ENCODE data around the gene GSDMA. TPM values are rescaled to one million over a fixed set of nuclear protein-coding genes. Genes with fewer than 3 reads are reported as not detected.
A peak's percentile ranks its signal among the peaks of the same experiment; 100 is the strongest.

GSDMA gene
- total RNA-seq, 4 donors from 2014 or later: 0.20 TPM; not detected in 3

DNA sequence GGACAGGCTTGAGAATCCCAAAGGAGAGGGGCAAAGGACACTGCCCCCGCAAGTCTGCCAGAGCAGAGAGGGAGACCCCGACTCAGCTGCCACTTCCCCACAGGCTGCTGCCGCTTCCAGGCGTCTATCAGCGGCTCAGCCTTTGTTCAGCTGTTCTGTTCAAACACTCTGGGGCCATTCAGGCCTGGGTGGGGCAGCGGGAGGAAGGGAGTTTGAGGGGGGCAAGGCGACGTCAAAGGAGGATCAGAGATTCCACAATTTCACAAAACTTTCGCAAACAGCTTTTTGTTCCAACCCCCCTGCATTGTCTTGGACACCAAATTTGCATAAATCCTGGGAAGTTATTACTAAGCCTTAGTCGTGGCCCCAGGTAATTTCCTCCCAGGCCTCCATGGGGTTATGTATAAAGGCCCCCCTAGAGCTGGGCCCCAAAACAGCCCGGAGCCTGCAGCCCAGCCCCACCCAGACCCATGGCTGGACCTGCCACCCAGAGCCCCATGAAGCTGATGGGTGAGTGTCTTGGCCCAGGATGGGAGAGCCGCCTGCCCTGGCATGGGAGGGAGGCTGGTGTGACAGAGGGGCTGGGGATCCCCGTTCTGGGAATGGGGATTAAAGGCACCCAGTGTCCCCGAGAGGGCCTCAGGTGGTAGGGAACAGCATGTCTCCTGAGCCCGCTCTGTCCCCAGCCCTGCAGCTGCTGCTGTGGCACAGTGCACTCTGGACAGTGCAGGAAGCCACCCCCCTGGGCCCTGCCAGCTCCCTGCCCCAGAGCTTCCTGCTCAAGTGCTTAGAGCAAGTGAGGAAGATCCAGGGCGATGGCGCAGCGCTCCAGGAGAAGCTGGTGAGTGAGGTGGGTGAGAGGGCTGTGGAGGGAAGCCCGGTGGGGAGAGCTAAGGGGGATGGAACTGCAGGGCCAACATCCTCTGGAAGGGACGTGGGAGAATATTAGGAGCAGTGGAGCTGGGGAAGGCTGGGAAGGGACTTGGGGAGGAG is 52.5 kb downstream of the GSDMA start, which contains the start of gene CSF3:
Gene CSF3 (plus strand): TSS at position 436 of the 993 bp plus-strand sequence. CDS start 35 bp downstream, at position 471.
- 60% methylated on average over 19 to 20 of the region's 20 CpGs for WGBS, 2 donors
- H3K36me3 ChIP-seq: peaks cover 0 to 18% (median 0%) of the 10 kb centered on the region in 3 donors
- no peaks in the 10 kb centered on the region for H3K27me3 ChIP-seq
- H3K27ac ChIP-seq: peak within 1 kb of the TSS in 2 of 4 donors; percentile 17 to 67
- no peak within 1 kb of the TSS for H3K4me3 ChIP-seq
- no peaks in the 10 kb centered on the region for H3K9me3 ChIP-seq
- no peak for DNase-seq (ENCODE audit: low spot score in 2 of 2)
- TF ChIP-seq POLR2A (IDR thresholded peaks at IDR 0.05): no peak
- no peak for TF ChIP-seq EP300 (IDR thresholded peaks at IDR 0.05)
- TF ChIP-seq CTCF (IDR thresholded peaks at IDR 0.05): no peak
- peaks cover 0 to 51% (median 10%) of the 10 kb centered on the region in 4 donors for H3K4me1 ChIP-seq

DNA sequence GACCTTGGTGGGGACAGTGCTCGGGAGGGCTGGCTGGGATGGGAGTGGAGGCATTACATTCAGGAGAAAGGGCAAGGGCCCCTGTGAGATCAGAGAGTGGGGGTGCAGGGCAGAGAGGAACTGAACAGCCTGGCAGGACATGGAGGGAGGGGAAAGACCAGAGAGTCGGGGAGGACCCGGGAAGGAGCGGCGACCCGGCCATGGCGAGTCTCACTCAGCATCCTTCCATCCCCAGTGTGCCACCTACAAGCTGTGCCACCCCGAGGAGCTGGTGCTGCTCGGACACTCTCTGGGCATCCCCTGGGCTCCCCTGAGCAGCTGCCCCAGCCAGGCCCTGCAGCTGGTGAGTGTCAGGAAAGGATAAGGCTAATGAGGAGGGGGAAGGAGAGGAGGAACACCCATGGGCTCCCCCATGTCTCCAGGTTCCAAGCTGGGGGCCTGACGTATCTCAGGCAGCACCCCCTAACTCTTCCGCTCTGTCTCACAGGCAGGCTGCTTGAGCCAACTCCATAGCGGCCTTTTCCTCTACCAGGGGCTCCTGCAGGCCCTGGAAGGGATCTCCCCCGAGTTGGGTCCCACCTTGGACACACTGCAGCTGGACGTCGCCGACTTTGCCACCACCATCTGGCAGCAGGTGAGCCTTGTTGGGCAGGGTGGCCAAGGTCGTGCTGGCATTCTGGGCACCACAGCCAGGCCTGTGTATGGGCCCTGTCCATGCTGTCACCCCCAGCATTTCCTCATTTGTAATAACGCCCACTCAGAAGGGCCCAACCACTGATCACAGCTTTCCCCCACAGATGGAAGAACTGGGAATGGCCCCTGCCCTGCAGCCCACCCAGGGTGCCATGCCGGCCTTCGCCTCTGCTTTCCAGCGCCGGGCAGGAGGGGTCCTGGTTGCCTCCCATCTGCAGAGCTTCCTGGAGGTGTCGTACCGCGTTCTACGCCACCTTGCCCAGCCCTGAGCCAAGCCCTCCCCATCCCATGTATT is 53.5 kb downstream of the GSDMA start:
- Histone ChIP-seq H3K36me3 (peaks cover 0 to 28% (median 0%) of the 10 kb centered on the region in 3 donors), H3K27ac (peak overlapping the region in 2 of 4 donors; percentile 17 to 67), H3K4me1 (peaks cover 0 to 61% (median 10%) of the 10 kb centered on the region in 4 donors), H3K4me3 (no peak overlapping the region), H3K9me3 (no peaks in the 10 kb centered on the region), H3K27me3 (no peaks in the 10 kb centered on the region)
- TF ChIP-seq EP300 (IDR thresholded peaks at IDR 0.05) (no peak), CTCF (IDR thresholded peaks at IDR 0.05) (no peak), POLR2A (IDR thresholded peaks at IDR 0.05) (no peak)
- 67 to 70% methylated on average over 26 of the region's 26 CpGs for whole genome bisulfite sequencing, 2 donors
- no peak for DNase-seq (ENCODE audit: low spot score in 2 of 2)

DNA sequence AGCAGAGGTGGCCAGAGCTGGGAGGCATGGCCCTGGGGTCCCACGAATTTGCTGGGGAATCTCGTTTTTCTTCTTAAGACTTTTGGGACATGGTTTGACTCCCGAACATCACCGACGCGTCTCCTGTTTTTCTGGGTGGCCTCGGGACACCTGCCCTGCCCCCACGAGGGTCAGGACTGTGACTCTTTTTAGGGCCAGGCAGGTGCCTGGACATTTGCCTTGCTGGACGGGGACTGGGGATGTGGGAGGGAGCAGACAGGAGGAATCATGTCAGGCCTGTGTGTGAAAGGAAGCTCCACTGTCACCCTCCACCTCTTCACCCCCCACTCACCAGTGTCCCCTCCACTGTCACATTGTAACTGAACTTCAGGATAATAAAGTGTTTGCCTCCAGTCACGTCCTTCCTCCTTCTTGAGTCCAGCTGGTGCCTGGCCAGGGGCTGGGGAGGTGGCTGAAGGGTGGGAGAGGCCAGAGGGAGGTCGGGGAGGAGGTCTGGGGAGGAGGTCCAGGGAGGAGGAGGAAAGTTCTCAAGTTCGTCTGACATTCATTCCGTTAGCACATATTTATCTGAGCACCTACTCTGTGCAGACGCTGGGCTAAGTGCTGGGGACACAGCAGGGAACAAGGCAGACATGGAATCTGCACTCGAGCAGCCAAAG is 54.7 kb downstream of the GSDMA start:
- no peak for TF ChIP-seq EP300 (IDR thresholded peaks at IDR 0.05)
- TF ChIP-seq CTCF (IDR thresholded peaks at IDR 0.05): no peak
- no peak for TF ChIP-seq POLR2A (IDR thresholded peaks at IDR 0.05)
- H3K4me1 ChIP-seq: peaks cover 0 to 73% (median 10%) of the 10 kb centered on the region in 4 donors
- no peaks in the 10 kb centered on the region for H3K9me3 ChIP-seq
- H3K27me3 ChIP-seq: no peaks in the 10 kb centered on the region
- 37 to 43% methylated on average over 15 of the region's 15 CpGs for WGBS, 2 donors
- DNase-seq (ENCODE audit: low spot score in 2 of 2): no peak
- H3K36me3 ChIP-seq: peaks cover 0 to 40% (median 0%) of the 10 kb centered on the region in 3 donors
- peak overlapping the region in 2 of 4 donors; percentile 59 to 78 for H3K27ac ChIP-seq
- no peak overlapping the region for H3K4me3 ChIP-seq

GRCh38 chr17:40018211-40019121 is 55.7 kb downstream of the GSDMA start:
- Histone ChIP-seq H3K27ac (peak overlapping the region in 3 of 4 donors; percentile 34 to 78 (median 59)), H3K9me3 (no peaks in the 10 kb centered on the region), H3K4me1 (peaks cover 0 to 72% (median 10%) of the 10 kb centered on the region in 4 donors), H3K27me3 (no peaks in the 10 kb centered on the region), H3K36me3 (peaks cover 0 to 49% (median 0%) of the 10 kb centered on the region in 3 donors), H3K4me3 (no peak overlapping the region)
- TF ChIP-seq CTCF (IDR thresholded peaks at IDR 0.05) (no peak), EP300 (IDR thresholded peaks at IDR 0.05) (no peak), POLR2A (IDR thresholded peaks at IDR 0.05) (no peak)
- no peak for DNase-seq (ENCODE audit: low spot score in 2 of 2)
- WGBS, 2 donors: 20 to 30% methylated on average over 14 to 15 of the region's 15 CpGs
